ENCODE data around the gene TMEM175. TPM values are rescaled to one million over a fixed set of nuclear protein-coding genes. Genes with fewer than 3 reads are reported as not detected.

The TMEM175 gene
- total and polyA plus RNA-seq, 2 of the 4 experiments (the other 2 are of a cell fraction) = 7.7 to 41.9 TPM

DNA sequence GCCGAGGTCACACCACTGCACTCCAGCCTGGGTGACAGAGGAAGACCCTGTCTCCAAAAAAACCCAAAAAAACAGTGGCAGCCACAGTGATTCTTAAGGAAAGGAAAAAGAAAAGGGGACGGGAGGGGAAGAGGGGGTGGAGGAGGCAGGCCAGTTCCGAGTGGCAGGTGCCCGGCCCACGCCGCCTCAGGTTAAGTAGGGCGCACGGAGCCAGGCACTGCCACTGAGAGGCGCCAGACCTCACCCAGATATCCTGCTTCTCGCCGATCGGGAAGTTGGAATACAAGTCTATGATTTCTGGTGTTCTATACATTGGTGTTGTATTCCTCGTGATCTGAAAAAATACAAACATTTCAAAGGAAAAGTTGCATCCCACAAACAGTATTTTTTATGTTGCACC, 36.0 kb upstream of the TMEM175 start:
- H3K9me3 ChIP-seq (ENCODE audit: control insufficient read depth, insufficient read depth, low read length) = no peaks in the 10 kb centered on the region
- H3K4me2 ChIP-seq (ENCODE audit: low read depth, low read length) = no peak overlapping the region
- no peaks in the 10 kb centered on the region for H3K27me3 ChIP-seq (ENCODE audit: control insufficient read depth, insufficient read depth, low read length)
- dilution Hi-C loops (cut with HindIII; ENCODE audit: low sequenced_read_pairs, unreplicated experiment) = no loop called here
- peaks cover 60% of the 10 kb centered on the region for H3K36me3 ChIP-seq (ENCODE audit: control insufficient read depth, insufficient read depth, low read length)
- BruUV-seq (replicated peaks) = no TSS peak
- no peak overlapping the region for H3K27ac ChIP-seq (ENCODE audit: insufficient read depth, low read length)
- H2BK120ac ChIP-seq (ENCODE audit: low read depth, low read length) = no peak overlapping the region
- H4K20me1 ChIP-seq (ENCODE audit: insufficient read depth, low read length) = peaks cover 15% of the 10 kb centered on the region
- no peaks in the 10 kb centered on the region for H3K9me1 ChIP-seq (ENCODE audit: insufficient read depth, low read length)
- H3K56ac ChIP-seq (ENCODE audit: extremely low read depth, insufficient read depth, low read length) = no peak overlapping the region
- ATAC-seq (ENCODE audit: low read depth) = no peak
- TF ChIP-seq MAFK (IDR thresholded peaks at IDR 0.05; ENCODE audit: low read depth, low read length) (no peak), BHLHE40 (IDR thresholded peaks at IDR 0.05; ENCODE audit: low read depth, low read length) (no peak)
- in situ Hi-C loops (cut with MboI; ENCODE audit: low sequenced_read_pairs) = no loop called here
- no peak overlapping the region for H4K5ac ChIP-seq (ENCODE audit: low read depth, low read length)
- no peak overlapping the region for H2AK9ac ChIP-seq (replicated peaks; ENCODE audit: low read depth, low read length, poor library complexity)
- H3K4me3 ChIP-seq (ENCODE audit: insufficient read depth, low read depth, low read length) = no peak overlapping the region
- H3K23ac ChIP-seq (ENCODE audit: low read depth, low read length) = no peak overlapping the region
- H4K91ac ChIP-seq (ENCODE audit: insufficient read depth, low read depth, low read length) = no peak overlapping the region
- no peak overlapping the region for H2BK15ac ChIP-seq (ENCODE audit: low read depth, low read length)
- no peaks in the 10 kb centered on the region for H3K4me1 ChIP-seq (ENCODE audit: control insufficient read depth, insufficient read depth, low read length)
- intact Hi-C loops (cut with micrococcal nuclease) = no loop called here
- 100% methylated on average over 3 of the region's 13 CpGs; no CpG with 5 or more reads in 1 of the 2 experiments for WGBS, 2 experiments (ENCODE audit: extremely low coverage in 2 of 2, insufficient read length in 1 of 2)
- H3K79me1 ChIP-seq (ENCODE audit: low read depth in 1 of 2, low read length in 2 of 2) = peaks cover 10 to 43% of the 10 kb centered on the region in 2 experiments; a peak in 2 of 4 replicates
- H2BK20ac ChIP-seq (ENCODE audit: low read depth, low read length) = no peak overlapping the region
- no peak overlapping the region for H4K8ac ChIP-seq (ENCODE audit: low read depth in 2 of 2, low read length in 2 of 2)
- H3K9ac ChIP-seq (ENCODE audit: low read depth, low read length) = no peak overlapping the region
- no peak overlapping the region for H3K14ac ChIP-seq (replicated peaks; ENCODE audit: low read depth, low read length)
- H2BK5ac ChIP-seq (ENCODE audit: low read depth, low read length, poor library complexity, severe bottlenecking) = no peak overlapping the region
- no peak overlapping the region for H2AK5ac ChIP-seq (ENCODE audit: low read depth, low read length)
- no peak overlapping the region for H3K18ac ChIP-seq (ENCODE audit: low read depth, low read length)
- no peak overlapping the region for H2AFZ ChIP-seq (replicated peaks; ENCODE audit: low read length, poor library complexity)
- DNase-seq = no peak
- no peak overlapping the region for H3K4ac ChIP-seq (ENCODE audit: low read depth, low read length)
- CTCF ChIA-PET = no interaction called here
- POLR2A ChIA-PET (ENCODE audit: unreplicated experiment) = no interaction called here
